ENCODE measurements around the gene C17orf100.

DNA sequence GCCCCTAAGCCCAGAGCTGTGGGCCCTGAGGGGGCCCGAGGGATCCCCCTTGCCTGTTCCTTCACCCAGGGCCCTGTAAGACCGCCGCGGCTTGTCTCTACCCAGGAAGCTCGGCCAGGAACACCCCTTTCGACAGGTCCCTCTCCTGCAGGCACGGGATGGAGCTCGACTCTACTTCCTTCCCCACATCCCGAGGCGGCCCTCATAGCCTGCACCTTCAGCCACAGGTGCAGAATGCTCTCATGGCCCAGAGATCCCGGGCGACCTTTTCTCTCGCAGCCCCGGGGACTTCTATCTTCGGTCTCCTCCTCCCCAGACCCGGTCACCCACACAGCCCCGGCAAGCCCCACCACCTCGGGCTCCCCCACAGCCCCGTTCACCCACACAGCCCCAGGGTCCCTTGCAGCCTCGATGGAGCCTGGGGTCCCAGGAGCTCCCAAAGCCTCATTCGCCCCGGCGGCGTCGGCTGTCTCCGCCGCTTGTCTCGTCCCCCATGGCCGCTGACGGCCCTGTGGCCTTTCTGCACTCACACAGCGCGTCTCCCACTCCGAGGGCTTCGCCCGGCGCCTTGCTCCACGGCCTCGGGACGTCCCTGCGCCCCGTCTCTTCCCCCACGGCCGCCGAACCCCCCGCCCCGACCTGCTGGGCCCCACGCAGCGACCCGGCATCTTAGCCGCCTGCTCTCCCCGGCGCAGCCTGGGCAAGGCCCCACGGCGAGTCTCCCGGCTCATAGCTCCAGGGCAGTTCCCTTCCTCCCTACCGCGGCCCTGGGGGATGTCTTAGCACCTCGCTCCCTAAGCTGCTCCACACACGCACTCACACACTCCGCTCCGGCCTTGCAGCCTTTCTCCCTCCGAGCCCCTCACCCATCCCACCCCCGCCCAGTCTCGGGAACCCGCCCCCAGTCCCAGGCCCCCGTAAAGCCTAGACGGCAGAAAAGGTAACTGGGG lies 11.7 kb upstream of the C17orf100 start:
- TF ChIP-seq EZH2phosphoT487 (IDR thresholded peaks at IDR 0.05; ENCODE audit: borderline replicate concordance), result no peak
- TF ChIP-seq CTCF (conservative IDR thresholded peaks at IDR 0.05; ENCODE audit: low read length), result no peak
